Kidney capillary endothelial cell (primary cell): ENCODE data around the gene PTPRO.

Experiments used
- DNase-seq: peaks from one replicate; pipeline ENCODE4 v3.0.0-alpha.2; 2018; ENCODE audit warnings: low spot score

PTPRO gene

GRCh38 chr12:15646581-15646980 is 324.3 kb downstream of the PTPRO start:
- no peak for DNase-seq
